GM12875 (cell line): ENCODE data around the gene DUSP11.
"Not testable (repeated sequence)": the region's sequence is repeated elsewhere in the genome, so short reads cannot be mapped to it uniquely, and the experiment has no call there.

Source experiments
- H3K4me3 ChIP-seq: one replicate; pipeline ENCODE4 v1.5.1; 2011; ENCODE audit warnings: low read depth, low read length, control low read depth
- CTCF ChIP-seq: IDR thresholded peaks from 2 replicates; pipeline ENCODE4 v1.5.1; 2011; ENCODE audit warnings: low read depth, mild to moderate bottlenecking, control low read depth, inconsistent platforms, low read length, moderate library complexity, borderline replicate concordance; ENCODE audit not compliant: insufficient read depth

Gene DUSP11

GRCh38 chr2:73736378-73736777, 43.5 kb downstream of the DUSP11 start:
- TF ChIP-seq CTCF: no peak
- peak overlapping the region; percentile 74 for H3K4me3 ChIP-seq

GRCh38 chr2:73730810-73731209, 49.1 kb downstream of the DUSP11 start:
- no peak overlapping the region for H3K4me3 ChIP-seq
- TF ChIP-seq CTCF: no peak

- TF ChIP-seq CTCF: no peak
- no peak overlapping the region for H3K4me3 ChIP-seq
Observed at GRCh38 chr2:73728711-73729110, 51.2 kb downstream of the DUSP11 start.

GRCh38 chr2:73728043-73728442, 51.9 kb downstream of the DUSP11 start:
- TF ChIP-seq CTCF: no peak
- no peak overlapping the region for H3K4me3 ChIP-seq

- not testable (repeated sequence) for H3K4me3 ChIP-seq
Observed at GRCh38 chr2:73726657-73727056, 53.2 kb downstream of the DUSP11 start.

GRCh38 chr2:73718851-73719621, 60.9 kb downstream of the DUSP11 start:
- no peak for TF ChIP-seq CTCF
- H3K4me3 ChIP-seq: no peak overlapping the region

- H3K4me3 ChIP-seq: no peak overlapping the region
- TF ChIP-seq CTCF: no peak
Observed at GRCh38 chr2:73718421-73718820, 61.5 kb downstream of the DUSP11 start.

- H3K4me3 ChIP-seq: not testable (repeated sequence)
Observed at GRCh38 chr2:73717695-73718094, 62.2 kb downstream of the DUSP11 start.
